Smooth muscle cell of the brain vasculature (primary cell): ENCODE data around the gene PREP.
"Not testable (repeated sequence)": the region's sequence is repeated elsewhere in the genome, so short reads cannot be mapped to it uniquely, and the experiment has no call there.

ENCODE experiments used
- DNase-seq: peaks from one replicate; pipeline ENCODE4 v3.0.0-alpha.2; 2012; ENCODE audit warnings: low read depth, low spot score

Gene PREP

DNA sequence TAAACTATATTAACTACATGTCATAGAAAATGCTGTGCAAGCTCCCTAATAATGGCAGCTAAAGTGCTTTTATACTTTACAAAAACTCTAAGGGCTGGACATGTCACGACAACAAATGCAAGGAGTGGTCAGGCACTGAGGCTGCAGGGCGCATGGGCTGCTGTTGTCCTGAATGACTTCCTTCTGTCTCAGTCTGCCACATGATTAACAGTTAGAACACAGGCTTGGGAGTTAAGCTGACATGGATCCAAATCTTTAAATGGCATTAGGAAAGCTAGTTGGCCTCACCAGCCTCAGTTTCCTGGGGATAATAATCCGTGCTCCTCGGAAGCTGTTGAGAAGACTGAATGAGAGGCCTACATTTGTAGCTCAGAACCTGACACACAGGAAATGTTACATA, 57.4 kb downstream of the PREP start:
- DNase-seq = no peak

DNA sequence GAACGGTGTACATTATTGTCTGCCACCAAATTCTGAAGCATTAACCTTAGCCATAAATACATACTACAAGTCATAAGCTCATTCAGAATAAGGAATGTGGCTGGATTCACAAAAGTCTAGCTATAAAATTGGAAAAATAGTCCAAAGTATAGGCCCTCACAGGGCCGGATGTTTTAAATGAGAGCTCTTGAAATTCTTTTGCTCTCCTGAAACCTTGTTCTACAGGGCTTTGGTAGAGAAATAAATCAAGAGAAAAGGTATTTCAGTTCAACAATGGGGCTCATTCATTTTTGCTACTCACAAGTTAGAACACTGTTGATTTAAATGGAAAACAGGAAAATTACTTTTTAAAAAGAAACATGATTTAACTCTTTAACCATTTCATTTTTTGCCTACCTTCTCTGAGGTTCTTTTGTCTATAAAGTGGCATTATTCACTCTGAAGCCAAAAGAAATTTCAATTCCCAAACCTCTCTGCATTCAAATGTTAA, 58.0 kb downstream of the PREP start:
- DNase-seq = no peak

DNA sequence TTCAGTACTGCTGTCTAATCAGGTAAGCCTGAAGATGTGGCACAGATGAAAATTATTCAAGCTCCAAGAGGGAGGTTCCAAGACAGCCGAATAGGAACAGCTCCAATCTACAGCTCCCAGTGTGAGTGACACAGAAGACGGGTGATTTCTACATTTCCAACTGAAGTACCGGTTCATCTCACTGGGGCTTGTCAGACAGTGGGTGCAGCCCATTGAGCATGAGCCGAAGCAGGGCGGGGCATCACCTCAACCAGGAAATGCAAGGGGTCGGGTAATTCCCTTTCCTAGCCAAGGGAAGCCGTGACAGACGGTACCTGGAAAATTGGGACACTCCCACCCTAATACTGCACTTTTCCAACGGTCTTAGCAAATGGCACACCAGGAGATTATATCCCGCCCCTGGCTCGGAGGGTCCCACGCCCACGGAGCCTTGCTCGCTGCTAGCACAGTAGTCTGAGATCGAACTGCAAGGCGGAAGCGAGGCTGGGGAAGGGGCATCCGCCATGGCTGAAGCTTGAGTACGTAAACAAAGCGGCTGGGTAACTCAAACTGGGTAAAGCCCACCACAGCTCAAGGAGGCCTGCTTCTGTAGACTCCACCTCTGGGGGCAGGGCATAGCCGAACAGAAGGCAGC, 64.4 kb downstream of the PREP start:
- DNase-seq = not testable (repeated sequence)

DNA sequence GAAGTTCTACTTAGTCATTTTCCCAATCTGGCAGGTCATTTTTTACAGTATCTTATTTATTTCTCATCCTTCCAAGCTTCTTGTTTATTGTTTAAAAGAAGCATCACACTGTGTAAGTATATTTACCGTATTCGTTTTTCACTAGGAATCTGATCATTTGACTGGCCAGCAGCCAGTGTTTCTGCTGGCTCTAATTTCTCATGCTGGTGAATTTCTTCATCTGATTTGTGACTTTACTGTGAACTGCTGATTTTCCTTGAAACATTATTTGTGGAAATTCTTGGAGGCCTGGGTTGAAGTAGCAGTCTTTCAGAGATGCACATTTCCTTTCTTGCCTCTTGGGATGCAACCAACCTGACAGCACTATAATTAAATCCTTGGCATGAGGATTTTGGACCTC, 65.9 kb downstream of the PREP start:
- DNase-seq = no peak

DNA sequence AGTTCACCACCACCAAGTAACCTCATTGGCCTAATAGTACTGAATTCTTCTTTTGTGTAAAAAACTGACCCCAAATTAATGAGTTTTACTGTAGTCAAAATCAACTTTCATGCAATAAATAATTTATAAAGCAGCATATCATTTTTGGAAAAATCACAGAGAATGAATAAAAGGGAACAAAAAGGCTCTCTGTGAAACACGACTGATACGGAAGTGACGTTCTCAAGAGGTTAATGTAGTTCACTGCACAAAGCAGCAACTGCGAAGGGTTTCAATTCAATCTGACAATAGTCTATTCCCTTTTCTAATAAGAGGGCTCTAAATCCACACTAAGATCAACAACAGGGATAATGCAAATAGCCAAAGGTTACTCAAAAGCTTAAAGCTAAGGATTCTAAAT, 70.3 kb downstream of the PREP start:
- no peak for DNase-seq

DNA sequence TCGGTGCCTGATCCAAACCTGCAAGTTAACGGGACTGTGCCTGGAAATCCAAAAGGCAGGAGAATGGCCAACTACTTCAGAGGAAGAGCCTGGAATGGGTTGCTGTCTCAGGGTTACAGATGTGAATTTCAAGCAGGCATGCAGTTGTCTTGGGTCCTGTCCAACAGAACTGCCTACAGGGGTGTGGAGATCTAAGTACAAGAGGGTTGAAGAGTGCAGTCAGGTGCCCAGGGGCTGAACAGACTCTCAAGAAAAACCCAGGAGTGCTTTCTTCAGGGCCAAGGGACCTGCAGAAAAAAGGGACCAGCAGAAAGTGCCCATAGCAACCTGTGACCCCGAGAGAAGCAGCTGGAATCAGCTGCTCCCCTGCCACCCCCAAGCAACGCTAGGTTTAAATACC, 71.0 kb downstream of the PREP start:
- no peak for DNase-seq

DNA sequence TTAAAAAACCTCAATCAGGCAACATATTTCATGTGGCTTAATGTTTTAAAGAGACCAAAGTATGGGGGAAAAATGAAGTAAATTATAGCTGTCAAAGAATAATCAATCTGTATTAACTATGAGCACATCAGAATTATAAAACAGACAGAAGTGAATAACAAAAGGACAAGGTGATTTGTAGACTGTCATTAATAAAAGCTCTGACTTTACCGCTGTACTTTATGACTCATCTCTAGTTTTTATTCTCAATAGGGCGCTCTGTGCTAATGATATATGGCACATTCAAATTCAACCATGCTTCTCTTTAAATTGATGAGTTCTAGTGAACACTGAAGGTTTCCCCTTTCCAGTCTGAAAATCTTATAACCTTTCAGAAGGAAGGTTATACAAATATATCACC, 72.0 kb downstream of the PREP start:
- no peak for DNase-seq

DNA sequence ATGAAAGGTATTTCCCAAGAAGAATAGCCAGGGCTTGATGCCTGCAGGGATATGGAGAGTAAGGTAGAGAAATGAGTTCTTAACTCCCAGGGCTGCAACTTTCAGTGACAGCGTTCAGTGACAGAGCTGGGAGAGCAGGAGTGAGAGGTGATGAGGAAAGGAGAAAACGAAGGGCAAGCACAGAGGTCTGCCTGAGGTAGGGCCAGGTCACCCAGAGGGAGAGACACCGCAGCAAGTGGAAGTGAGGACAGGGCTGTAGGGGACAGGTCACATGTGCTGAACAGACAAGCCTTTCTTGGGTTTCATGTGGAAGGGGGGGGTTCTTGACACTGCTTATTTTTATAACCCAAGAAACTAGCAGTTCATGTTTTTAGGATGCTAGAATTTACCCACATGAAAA, 72.5 kb downstream of the PREP start:
- no peak for DNase-seq

DNA sequence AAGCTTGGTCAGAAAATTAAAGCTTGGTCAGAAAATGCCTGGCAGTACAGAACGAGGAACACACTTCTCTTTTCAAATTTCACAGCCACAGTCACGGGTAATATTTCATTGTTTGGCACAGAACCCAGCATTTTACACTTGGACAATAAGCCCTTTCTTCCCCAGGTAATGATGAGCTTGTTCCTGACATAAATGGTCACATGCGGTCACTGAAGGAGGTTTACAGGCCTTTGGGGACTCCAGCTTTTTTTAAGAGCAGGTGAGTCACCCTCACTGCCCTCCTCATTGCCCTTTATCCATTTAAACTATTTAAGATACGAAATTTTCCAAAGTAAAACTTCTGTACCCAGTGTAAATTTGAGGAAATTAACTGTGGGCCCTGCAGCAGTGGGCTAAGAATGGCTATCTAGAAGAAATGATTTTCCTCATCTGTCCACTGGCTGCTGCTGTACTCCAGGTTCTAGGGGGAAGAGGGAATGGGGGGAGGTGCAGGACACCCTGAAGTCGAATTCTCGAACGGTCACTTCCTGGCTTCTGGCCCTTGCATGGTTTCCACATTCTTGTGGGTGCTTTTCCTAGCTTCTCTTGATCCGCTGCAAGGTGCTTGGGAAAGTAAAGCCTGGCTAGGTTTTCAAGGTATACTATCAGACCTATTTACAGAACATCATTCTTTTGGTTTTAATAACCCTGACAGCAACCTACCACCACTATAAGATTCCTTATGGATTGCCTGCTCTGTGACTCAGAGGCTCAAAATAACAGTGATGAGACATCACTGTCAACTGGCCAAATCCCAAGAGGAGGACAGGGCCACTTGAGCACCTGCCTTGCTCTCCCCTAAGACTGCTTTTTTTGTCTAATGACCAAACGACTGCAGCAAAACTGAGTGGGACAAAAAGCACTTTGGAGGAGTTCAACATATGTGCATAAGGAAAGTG, 75.8 kb downstream of the PREP start:
- no peak for DNase-seq

DNA sequence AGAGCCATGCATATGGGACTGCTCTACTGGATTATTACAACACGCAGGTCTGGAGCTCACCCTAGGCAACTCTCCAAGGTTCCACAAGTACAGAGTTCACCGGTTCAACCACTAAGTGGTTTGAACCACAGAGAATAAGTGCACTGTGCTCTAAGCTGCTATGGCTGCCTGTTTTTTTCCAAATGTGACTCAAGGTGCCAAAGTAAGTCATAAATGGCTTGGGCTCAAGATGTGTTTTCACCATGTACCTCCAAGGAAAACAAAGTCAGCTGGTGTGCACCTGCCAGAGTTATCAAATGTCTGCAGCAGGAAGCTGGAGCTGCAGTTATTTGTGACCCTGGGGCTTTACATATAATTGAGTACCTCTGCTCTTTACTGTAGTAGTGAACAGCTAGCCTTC, 76.7 kb downstream of the PREP start:
- DNase-seq = no peak

DNA sequence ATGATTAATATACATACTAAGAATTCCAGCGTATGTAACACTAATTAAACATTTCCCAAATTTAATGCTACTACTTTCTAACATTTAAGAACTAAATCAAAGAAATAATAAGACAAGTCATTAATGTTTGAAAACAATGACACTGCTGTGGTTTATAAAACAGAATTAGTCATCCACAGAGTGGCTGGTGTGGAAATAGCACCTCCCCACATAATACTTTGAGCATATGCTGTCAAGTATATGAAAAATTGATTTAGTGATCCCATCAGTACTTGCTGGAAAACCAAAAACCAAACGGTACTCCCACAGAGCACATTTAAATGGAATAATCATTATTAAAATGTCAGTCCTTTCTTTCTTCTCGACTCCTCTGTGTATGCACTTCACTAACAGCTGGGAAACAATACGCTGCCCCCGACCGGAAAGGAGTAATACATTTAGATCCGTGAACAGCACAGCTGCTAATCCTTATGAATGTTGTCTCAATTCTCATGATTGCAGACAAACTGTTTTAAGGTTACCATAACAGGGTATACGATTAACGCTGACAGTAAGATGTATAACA, 78.4 kb downstream of the PREP start:
- DNase-seq = no peak

DNA sequence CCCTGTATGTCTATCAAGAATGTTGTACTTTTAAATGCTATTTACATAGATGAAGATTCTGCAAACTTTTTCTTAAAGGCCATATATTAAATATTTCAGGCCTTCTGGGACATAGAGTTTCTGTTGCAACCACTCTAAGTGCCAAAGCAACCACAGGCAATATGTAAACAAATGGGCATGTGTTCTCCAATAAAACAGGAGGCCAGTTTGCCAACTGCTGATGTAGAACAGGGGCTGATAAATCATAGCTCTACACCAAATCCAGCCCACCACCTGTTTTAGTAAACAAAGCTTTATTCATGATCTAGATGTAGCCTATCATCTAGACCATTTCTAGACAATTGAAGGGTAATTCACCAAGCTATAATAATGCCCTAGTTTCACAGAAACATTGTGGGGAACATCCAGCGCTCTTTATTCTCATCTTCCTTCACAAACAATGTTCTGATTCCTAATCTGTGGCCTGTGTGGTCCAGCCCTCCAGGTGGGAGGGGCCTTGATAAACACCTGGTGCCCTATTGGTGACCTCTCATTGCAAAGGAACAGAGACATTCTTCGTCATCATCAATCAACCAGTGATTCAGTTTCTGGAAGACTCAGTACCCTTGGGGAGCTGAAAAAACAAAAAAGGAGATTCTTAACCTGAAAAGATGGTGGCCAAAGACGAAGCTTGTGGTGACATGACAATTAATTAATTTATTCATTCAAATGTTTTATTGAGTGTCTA, 80.2 kb downstream of the PREP start:
- DNase-seq = no peak

DNA sequence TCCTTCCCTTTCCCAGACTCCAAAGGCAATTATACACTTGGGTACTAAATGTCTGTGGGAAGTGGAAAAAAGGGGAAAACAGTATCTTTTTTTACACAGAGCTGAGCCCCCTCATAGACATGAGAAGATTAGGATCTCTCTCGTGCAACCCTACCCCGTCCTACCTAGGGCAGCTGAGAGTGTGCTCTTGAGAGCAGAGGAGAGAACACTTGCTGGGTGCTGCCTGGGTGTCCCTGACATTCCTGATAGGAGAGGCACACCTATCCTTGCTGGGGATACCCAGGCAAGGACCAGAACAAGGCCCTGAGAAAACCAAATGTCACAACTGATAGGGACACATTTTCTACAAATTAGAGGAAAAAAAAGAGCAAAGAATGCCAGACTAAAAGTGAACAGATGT, 81.2 kb downstream of the PREP start:
- DNase-seq = no peak

DNA sequence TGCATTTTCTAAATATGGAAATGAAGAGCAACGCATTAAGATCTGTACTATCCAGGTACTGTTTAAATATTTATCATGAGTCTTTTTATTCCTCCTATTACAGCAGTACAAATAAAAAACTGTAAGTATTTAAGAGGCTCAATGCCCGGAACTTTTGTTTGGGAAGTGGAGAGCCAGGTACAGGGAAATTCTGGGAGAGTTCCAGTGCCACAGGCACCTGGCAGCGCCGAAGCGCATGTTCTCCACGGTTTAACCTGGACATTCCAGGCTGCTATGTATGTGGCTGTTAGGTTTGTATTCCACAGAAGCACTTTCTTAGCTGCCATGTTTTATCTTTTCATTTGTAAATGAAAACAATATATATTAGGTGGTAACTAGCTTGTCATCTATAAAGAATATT, 81.7 kb downstream of the PREP start:
- DNase-seq = no peak

DNA sequence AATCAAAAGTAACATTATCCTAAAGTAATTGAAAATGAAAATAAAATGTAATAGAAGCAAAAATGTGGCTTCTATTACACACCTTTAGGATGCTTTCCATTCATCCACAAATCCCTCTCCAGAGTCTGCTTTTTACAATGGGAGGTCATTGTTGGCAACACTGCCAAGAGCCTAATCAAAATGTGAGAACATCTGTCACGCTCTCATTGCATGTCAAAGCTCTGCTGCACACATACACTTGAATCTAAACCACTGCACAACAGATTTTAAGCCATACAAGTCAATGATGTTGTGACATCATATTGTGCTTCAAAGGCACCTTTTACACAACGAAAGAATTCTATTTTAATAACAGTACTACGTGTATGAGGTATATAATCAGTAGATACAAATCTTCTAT, 82.1 kb downstream of the PREP start:
- DNase-seq = no peak

DNA sequence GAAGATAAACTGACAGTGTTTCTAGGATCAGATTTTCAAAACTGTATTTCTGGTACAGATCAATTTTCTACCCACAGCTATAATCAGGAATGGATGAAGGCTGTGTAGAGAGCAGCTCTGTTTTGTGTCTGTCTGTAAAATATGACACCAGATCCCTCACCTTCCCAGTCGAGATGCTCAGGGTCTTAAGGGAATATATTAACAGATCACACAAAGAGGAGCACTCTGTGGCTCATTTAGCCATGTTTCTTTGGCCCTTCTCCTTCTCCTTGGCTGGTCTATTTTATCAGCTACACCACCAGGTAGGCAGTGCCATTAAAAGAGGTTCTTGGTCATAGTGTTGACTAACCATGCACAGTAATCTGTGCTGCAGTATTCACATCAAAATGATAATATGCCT, 82.6 kb downstream of the PREP start:
- DNase-seq = no peak

DNA sequence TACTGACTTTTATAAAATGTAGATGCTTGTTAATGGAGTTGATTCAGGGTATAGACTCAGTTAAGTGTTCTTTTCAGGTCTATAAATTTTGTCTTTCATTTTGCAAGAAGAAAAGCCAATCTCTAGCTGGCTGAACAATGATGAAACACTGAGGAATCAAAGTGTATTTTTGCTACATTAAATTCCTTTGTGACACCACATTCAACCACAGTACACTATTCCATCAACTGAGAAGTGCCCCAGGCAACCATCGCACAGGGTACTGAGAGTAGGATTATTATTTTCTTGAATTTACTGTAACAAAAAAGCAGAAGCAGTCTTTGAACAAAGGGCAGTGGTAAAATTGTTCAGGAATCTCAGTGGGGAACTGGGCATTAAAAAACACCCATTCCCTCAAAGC, 83.6 kb downstream of the PREP start:
- no peak for DNase-seq

DNA sequence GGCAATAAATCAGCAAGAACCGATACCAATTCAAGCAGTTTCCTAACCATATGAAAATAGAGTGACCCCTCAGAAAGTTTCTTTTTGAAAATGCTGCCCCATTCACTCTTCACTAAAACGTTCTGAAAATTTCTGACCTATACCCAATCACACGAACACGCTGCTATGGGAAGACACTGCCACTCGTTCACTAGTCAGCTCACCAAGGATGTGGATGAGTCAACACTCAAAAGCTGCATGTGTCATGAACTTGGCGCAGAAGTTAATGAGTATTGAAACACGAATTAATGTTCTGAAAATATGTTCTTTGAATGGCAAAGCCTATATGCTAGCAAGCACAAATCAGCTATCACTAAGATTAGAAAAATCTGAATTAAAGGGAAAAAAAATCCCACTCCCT, 84.2 kb downstream of the PREP start:
- no peak for DNase-seq

DNA sequence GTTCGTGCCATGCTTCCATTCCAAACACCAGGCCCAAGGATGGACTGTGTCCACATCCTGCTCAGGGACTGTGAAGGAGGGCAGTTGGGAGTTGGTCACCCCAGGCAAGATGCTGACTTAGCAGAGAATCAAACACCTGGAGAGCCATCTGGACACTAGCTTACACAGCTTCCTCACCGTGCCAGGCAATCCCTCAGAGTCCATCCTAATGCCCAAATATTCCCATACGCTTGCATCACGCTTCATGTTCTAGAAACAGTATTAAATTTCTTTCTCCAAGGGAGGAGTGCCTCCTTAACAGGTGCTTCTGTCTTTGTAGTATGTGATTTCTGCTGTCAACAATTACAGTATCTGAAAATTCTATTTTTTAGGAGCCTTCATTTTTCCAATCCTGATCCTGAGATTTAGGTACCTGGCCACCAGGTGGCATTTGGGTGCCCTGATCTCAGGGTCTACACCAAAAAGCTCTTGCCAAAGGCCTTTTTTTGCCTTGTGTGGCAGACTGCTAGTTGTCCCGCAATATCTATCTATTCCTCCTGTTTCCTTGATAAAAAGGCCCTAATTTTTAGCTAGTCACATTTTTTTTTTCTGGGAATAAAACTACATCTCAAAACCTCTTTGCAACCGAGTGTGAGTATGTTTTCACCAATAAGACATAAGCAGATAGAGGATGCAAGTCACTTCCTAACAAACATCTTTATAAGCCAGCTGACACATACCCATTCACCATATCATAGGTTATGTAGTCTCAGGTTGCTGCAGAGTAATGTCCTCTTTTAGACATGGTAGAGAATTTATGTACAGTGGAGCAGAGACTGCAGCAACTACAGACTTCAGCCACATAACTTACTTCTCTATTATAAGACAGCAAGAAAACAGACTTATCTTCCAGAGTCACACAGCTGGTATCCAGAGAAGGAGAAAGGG, 85.0 kb downstream of the PREP start:
- no peak for DNase-seq

DNA sequence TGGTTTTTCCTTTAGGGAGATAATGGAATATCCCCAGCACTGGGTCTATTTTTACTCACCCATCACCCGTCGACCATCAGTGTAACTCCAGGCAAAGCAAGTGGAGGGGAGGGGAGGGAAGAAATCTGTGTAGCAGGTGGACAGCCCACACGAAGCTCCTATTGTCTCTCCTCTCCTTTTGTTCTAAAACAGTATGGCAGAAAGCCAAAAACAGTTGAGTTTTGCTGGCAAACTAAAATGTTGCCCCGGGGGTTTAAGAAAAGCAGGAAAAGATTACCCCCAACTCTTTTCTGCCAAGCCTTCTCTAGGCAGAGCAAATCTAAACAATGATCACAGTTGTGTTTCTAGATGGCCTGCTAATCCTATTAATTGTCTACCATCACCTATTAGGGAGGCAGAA, 89.7 kb downstream of the PREP start:
- DNase-seq = no peak

DNA sequence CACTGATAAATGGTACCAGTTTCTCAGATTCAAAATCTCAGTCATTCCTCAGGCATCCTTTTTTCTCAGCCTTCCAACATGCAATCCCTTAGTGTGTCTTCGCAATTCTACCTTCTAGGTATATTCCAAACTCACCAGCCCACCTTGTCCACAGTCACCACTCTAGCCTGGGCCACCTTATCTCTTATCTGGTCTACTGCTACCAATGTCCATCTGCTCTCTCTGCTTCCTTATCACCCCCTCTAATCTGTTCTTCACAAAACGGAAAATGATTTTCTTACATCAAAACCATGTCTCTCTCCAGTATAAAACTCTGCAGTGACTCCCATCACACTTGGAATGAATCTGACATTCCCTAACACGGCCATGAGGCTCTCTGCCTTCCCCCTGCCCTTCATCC, 91.9 kb downstream of the PREP start:
- DNase-seq = no peak
